Measurements from ENCODE around the gene PITX3. TPM values are rescaled to one million over a fixed set of nuclear protein-coding genes. Genes with fewer than 3 reads are reported as not detected.

PITX3 gene
- total RNA-seq, 1 experiment from 2014 or later, result 0.81 TPM

DNA sequence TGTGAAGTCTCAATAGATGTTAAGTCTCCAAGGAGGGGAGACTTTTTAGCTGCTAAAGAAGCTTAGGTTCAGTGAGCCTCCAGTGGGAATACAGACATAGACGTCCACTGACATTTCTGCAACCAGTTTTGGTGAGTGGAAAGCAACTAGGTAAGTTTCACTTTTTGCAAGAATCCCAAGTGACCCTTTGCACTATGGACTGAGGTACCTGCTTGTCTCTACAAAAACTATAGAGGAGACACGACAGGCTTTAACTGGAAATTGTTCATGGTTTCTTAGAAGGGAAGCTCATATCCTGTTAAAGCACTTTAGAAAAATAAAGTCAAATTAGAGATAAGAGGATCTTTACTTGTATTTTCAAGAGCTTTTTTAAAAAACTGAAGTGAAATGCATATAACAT lies 42.6 kb upstream of the PITX3 start:
- CTCF ChIA-PET, result interaction anchor here (1.1 to 1.5 kb wide), 2 partner anchors 52 to 63 kb away, joined by 4 to 8 read pairs; no protein-coding TSS in a partner anchor

More for the DNA sequence above, 42.6 kb upstream of the PITX3 start:
- no peaks in the 10 kb centered on the region for H3K4me1 Mint-ChIP-seq
- H3K27ac Mint-ChIP-seq, result no peak overlapping the region
- H3K36me3 Mint-ChIP-seq, result no peaks in the 10 kb centered on the region
- ATAC-seq, result no peak
- no peaks in the 10 kb centered on the region for H3K9me3 Mint-ChIP-seq
- POLR2A ChIA-PET, result no interaction called here
- no peak for TF ChIP-seq ZNF396 (CRISPR knock-in tag; IDR thresholded peaks at IDR 0.05; ENCODE audit: borderline replicate concordance)
- no peak for TF ChIP-seq ZNF416 (CRISPR knock-in tag; IDR thresholded peaks at IDR 0.05)
- TF ChIP-seq, protein P1, sequence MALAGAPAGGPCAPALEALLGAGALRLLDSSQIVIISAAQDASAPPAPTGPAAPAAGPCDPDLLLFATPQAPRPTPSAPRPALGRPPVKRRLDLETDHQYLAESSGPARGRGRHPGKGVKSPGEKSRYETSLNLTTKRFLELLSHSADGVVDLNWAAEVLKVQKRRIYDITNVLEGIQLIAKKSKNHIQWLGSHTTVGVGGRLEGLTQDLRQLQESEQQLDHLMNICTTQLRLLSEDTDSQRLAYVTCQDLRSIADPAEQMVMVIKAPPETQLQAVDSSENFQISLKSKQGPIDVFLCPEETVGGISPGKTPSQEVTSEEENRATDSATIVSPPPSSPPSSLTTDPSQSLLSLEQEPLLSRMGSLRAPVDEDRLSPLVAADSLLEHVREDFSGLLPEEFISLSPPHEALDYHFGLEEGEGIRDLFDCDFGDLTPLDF (CRISPR knock-in tag; IDR thresholded peaks at IDR 0.05), result no peak
- no peak for TF ChIP-seq ZNF263 (CRISPR knock-in tag; IDR thresholded peaks at IDR 0.05; ENCODE audit: low read depth)
- TF ChIP-seq CREB1 (CRISPR knock-in tag; IDR thresholded peaks at IDR 0.05), result no peak
- TF ChIP-seq, protein P2, sequence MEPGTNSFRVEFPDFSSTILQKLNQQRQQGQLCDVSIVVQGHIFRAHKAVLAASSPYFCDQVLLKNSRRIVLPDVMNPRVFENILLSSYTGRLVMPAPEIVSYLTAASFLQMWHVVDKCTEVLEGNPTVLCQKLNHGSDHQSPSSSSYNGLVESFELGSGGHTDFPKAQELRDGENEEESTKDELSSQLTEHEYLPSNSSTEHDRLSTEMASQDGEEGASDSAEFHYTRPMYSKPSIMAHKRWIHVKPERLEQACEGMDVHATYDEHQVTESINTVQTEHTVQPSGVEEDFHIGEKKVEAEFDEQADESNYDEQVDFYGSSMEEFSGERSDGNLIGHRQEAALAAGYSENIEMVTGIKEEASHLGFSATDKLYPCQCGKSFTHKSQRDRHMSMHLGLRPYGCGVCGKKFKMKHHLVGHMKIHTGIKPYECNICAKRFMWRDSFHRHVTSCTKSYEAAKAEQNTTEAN (CRISPR knock-in tag; IDR thresholded peaks at IDR 0.05), result no peak
- TF ChIP-seq, protein P3, sequence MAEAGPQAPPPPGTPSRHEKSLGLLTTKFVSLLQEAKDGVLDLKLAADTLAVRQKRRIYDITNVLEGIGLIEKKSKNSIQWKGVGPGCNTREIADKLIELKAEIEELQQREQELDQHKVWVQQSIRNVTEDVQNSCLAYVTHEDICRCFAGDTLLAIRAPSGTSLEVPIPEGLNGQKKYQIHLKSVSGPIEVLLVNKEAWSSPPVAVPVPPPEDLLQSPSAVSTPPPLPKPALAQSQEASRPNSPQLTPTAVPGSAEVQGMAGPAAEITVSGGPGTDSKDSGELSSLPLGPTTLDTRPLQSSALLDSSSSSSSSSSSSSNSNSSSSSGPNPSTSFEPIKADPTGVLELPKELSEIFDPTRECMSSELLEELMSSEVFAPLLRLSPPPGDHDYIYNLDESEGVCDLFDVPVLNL (CRISPR knock-in tag; IDR thresholded peaks at IDR 0.05; ENCODE audit: borderline replicate concordance, low read depth), result no peak
- no peak for TF ChIP-seq ZNF671 (CRISPR knock-in tag; IDR thresholded peaks at IDR 0.05)
- TF ChIP-seq ZNF138 (CRISPR knock-in tag; conservative IDR thresholded peaks at IDR 0.05), result no peak
- no peak for TF ChIP-seq TCF7 (CRISPR knock-in tag; IDR thresholded peaks at IDR 0.05; ENCODE audit: low read depth)
- no peak for TF ChIP-seq ELF4 (CRISPR knock-in tag; IDR thresholded peaks at IDR 0.05; ENCODE audit: low read depth)
- no peak for TF ChIP-seq TEAD4 (CRISPR knock-in tag; IDR thresholded peaks at IDR 0.05)
- TF ChIP-seq MXD4 (CRISPR knock-in tag; IDR thresholded peaks at IDR 0.05; ENCODE audit: borderline replicate concordance), result no peak
- TF ChIP-seq PRDM15 (CRISPR knock-in tag; IDR thresholded peaks at IDR 0.05), result no peak
- no peak for TF ChIP-seq SMAD4 (CRISPR knock-in tag; IDR thresholded peaks at IDR 0.05)
- TF ChIP-seq IRF2 (CRISPR knock-in tag; IDR thresholded peaks at IDR 0.05; ENCODE audit: borderline replicate concordance, low read depth), result no peak
- TF ChIP-seq ZBTB21 (CRISPR knock-in tag; IDR thresholded peaks at IDR 0.05; ENCODE audit: borderline replicate concordance), result no peak
- no peak for TF ChIP-seq CBFB (CRISPR knock-in tag; IDR thresholded peaks at IDR 0.05; ENCODE audit: low read depth)
- no peak for TF ChIP-seq ZMAT4 (CRISPR knock-in tag; IDR thresholded peaks at IDR 0.05)
- TF ChIP-seq, protein P4, sequence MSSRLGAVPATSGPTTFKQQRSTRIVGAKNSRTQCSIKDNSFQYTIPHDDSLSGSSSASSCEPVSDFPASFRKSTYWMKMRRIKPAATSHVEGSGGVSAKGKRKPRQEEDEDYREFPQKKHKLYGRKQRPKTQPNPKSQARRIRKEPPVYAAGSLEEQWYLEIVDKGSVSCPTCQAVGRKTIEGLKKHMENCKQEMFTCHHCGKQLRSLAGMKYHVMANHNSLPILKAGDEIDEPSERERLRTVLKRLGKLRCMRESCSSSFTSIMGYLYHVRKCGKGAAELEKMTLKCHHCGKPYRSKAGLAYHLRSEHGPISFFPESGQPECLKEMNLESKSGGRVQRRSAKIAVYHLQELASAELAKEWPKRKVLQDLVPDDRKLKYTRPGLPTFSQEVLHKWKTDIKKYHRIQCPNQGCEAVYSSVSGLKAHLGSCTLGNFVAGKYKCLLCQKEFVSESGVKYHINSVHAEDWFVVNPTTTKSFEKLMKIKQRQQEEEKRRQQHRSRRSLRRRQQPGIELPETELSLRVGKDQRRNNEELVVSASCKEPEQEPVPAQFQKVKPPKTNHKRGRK (CRISPR knock-in tag; IDR thresholded peaks at IDR 0.05; ENCODE audit: borderline replicate concordance), result no peak
- no peak for DNase-seq (ENCODE audit: low spot score)
- H3K4me3 Mint-ChIP-seq, result no peak overlapping the region
- no peaks in the 10 kb centered on the region for H3K27me3 Mint-ChIP-seq (ENCODE audit: low read depth)
